22Rv1 (cell line): ENCODE data around the gene CSTB.
A peak's percentile ranks its signal among the peaks of the same experiment; 100 is the strongest.

Source experiments
- H3K27ac ChIP-seq: fragments of 450-650 bp; 2 replicates; pipeline ENCODE4 v1.5.1; 2017
- ZFX ChIP-seq: fragments of 450-650 bp; IDR thresholded peaks from 2 replicates; pipeline ENCODE4 v1.6.1; 2017; ENCODE audit warnings: antibody characterized with exemption, borderline replicate concordance
- TF ChIP-seq, protein P1 (sequence below): fragments of 450-650 bp; IDR thresholded peaks from 2 replicates; pipeline ENCODE4 v1.5.1; 2017; ENCODE audit warnings: mild to moderate bottlenecking

The CSTB gene

DNA sequence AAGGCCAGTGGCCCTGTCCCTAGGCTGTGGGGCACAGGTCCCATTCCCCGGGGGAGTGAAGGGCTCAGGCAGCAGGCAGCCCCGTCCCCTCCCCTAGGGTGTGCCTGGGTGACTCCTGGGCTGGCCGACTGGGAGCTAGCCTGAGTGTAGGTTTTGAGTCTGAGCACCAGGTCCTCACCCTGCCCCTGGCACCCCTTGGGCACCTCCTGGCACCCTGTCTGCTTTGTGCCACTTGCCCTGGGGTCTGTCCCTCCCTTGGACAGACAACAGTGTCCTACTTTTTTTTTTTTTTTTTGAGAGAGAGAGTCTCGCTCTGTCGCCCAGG is 37.5 kb upstream of the CSTB start:
- no peak overlapping the region for H3K27ac ChIP-seq
- TF ChIP-seq, protein P1, sequence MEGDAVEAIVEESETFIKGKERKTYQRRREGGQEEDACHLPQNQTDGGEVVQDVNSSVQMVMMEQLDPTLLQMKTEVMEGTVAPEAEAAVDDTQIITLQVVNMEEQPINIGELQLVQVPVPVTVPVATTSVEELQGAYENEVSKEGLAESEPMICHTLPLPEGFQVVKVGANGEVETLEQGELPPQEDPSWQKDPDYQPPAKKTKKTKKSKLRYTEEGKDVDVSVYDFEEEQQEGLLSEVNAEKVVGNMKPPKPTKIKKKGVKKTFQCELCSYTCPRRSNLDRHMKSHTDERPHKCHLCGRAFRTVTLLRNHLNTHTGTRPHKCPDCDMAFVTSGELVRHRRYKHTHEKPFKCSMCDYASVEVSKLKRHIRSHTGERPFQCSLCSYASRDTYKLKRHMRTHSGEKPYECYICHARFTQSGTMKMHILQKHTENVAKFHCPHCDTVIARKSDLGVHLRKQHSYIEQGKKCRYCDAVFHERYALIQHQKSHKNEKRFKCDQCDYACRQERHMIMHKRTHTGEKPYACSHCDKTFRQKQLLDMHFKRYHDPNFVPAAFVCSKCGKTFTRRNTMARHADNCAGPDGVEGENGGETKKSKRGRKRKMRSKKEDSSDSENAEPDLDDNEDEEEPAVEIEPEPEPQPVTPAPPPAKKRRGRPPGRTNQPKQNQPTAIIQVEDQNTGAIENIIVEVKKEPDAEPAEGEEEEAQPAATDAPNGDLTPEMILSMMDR = no peak
- no peak for TF ChIP-seq ZFX

DNA sequence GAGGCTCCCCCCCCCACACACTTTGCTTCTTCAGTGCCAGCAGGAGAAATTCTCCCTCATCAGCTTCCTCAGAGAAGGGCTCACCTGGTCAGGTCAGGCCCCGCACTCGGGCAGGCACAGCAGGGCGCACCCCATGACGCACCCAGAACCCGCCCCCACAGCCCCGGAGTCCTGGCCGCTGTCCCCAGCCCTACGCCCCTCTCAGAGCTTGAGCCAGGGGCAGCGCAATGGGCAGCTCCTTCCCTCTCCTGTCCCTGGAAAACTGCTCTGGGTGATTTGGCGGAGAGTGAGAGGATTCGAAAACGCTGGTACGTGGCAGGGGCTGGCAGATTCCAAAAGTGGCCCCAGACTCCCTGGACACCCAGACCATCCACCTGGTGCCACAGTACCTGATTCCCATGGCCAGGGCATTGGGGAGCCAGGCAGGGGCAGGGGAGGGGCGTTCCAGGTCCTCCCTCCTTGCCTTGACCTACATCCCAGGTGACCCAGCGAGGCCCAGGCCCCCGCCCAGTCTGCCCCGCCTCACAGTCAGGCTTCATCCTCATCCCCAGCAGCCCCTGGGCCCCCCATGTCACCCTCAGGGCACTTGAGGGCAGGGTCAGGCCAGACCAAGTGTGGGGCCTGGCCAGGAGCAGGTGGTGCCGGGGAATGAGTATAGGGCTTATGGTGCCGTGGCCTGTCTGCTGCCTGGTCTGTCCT is 37.0 kb upstream of the CSTB start:
- peak overlapping the region; percentile 41 for H3K27ac ChIP-seq
- TF ChIP-seq, protein P1 = no peak
- no peak for TF ChIP-seq ZFX

DNA sequence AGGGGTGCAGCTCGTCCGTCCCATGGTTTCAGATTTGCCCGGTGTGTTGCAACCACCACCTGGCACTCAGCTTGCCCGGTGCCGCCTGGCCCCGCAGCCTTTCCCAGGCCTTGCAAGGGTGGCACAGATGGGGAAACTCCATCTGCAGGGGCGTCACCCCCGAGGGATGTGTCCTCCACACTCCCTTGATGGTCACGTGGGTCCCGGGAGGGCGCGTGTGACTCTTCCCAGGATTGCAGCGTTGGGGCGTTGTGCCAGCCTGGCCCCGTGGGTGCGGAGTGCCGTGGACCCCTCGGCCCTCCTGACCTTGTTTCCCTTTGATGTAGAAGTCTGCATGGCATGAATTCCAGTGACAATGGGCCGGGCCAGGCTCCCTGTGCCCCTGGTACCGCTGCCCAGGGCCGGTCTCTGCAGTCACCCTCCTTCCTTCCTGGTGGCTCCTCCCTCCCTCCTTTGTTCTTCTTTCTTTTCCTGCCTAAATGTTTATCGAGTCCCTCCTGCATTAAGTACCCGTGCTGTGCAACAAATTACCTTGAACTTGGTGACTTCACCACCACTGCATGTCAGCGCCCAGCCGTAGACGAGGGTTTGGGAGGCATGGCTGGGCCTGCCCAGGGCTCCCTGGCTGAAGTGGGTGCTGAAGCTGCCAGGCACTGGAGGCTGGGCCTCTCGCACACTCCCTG is 36.2 kb upstream of the CSTB start:
- no peak for TF ChIP-seq ZFX
- TF ChIP-seq, protein P1 = no peak
- peak overlapping the region; percentile 41 for H3K27ac ChIP-seq

DNA sequence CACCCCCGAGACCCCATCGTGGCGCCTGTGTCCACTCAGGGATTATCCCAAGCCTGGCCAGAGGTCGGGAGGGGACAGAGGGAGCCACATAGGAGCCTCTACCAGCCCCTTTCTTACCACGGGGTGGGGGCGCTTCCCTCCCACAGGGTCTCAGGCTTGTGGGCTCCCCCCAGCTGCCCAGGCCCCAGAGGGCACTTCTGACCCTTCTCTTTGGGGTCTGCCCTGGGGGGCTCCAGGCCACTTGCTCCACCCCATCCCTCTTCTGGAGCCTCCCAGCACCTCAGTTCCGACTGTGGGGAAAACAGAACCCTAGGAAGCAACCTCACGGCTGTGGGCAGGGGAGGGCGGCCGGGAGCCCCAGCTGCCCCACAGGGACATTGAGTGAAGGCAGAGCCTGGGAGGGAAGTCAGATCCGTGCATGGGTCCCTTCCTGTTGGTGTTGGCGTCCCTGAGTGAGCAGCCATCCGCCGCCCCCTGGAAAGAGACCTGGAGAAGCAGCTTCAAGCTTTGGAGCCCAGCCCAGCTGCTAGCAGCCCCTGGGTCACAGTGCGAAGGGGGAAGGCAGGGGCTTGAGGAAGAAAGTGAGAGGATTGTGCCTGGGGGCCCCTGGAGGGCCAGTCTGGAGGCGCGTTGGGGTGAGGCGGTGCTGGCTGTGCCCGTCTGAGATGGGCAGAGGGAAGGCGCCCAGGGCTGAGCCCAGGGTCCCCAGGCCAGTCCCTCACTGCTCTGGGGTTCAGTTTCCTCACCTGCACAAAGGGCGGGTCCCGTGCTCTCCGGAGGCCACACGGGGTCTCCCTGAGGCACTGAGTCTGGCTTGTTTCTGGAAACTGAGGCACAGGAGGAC is 35.4 kb upstream of the CSTB start:
- no peak for TF ChIP-seq ZFX
- TF ChIP-seq, protein P1 = no peak
- no peak overlapping the region for H3K27ac ChIP-seq

DNA sequence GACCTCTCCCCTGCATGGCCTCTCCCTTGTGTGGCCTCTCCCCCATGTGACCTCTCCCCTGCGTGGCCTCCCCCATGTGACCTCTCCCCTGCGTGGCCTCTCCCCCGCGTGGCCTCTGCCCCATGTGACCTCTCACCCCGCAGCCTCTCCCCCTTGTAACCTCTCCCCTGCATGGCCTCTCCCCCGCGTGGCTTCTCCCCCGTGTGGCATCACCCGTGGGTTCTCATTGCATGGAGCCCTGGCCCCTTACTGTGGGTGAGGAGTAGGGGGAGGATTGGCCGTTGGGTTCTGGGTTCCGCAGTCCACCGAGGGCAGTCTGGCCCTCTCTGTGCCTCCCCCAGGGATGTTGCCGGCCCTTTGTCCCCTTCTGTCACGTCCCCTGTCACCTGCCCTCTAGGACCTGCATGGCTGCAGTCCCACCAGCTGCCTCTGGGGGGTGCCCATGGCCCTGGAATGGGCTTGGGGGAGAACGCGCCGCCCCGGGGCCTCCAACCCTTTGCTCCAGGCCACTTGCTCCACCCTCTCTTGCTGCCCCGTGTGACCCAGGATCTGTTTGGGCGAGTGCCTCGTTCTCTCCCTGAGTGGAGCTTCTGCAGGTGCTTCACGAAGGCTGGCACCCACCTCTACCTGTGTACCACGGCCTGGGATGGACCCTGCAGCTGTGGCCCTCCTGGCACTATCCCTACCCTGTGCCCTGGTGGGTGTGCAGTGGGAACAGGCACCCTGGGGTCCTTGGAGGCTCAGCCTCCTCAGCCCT is 34.6 kb upstream of the CSTB start:
- TF ChIP-seq ZFX = no peak
- TF ChIP-seq, protein P1 = peak; percentile 91
- H3K27ac ChIP-seq = no peak overlapping the region

DNA sequence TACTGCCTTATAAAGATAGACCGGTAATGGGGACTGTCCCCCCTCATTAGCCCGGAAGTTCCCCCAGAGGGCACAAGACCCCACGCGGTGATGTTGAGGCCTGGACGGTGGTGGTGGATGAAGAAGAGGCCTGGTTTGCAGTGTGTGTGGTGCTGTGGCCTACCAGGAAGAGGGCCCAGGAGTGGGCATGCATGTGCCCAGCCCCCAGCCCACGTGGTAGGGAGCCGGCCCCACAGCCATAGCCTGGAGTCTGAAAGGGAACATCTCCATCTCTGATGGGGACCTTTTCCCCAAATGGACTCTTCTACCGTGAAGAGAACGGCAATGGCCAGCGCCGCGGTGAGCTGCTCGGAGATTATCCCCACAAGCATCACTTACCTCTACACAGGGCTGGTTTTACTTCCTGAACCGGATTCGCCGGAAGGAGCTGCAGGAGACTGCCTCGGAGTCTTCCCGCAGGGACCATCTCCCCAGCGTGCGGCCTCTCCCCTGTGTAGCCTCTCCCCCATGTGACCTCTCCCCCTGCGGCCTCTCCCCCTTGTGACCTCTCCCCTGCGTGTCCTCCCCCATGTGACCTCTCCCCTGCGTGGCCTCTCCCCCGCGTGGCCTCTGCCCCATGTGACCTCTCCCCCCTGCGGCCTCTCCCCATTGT is 33.9 kb upstream of the CSTB start:
- H3K27ac ChIP-seq = no peak overlapping the region
- TF ChIP-seq ZFX = no peak
- TF ChIP-seq, protein P1 = no peak
